ENCODE data around the gene RAP1GAP.

DNA sequence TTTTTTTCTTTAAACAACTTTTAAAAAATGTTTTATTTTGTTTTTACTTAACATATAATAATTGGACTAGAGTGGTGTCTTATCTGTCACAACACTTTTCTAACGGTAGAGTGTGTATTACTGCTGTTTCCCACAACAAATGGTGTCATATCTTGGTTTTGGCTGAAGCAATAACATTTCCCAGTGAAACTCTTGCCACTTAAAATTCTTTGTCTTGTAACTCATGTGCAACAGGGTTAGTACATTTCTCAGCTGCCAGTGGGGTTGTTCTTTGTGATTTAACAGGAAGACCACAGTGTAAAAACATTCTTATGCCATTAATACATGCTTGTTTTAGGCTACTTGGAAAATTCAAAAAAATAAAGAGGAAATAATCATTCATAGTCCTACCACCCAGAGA, 116.4 kb downstream of the RAP1GAP start:
- TF ChIP-seq, protein P1, sequence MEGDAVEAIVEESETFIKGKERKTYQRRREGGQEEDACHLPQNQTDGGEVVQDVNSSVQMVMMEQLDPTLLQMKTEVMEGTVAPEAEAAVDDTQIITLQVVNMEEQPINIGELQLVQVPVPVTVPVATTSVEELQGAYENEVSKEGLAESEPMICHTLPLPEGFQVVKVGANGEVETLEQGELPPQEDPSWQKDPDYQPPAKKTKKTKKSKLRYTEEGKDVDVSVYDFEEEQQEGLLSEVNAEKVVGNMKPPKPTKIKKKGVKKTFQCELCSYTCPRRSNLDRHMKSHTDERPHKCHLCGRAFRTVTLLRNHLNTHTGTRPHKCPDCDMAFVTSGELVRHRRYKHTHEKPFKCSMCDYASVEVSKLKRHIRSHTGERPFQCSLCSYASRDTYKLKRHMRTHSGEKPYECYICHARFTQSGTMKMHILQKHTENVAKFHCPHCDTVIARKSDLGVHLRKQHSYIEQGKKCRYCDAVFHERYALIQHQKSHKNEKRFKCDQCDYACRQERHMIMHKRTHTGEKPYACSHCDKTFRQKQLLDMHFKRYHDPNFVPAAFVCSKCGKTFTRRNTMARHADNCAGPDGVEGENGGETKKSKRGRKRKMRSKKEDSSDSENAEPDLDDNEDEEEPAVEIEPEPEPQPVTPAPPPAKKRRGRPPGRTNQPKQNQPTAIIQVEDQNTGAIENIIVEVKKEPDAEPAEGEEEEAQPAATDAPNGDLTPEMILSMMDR (IDR thresholded peaks at IDR 0.05 in 2 of 3, conservative IDR thresholded peaks at IDR 0.05 in 1 of 3; ENCODE audit: borderline replicate concordance in 1 of 3, insufficient read depth in 1 of 3, low read depth in 2 of 3, low read length in 2 of 3): no peak
- no peak for TF ChIP-seq EZH2phosphoT487 (IDR thresholded peaks at IDR 0.05; ENCODE audit: borderline replicate concordance)
- no peak for TF ChIP-seq RAD21 (IDR thresholded peaks at IDR 0.05; ENCODE audit: low read depth)
- no peak for TF ChIP-seq POLR2AphosphoS5 (IDR thresholded peaks at IDR 0.05; ENCODE audit: low read depth, low read length)
- TF ChIP-seq YY1 (IDR thresholded peaks at IDR 0.05; ENCODE audit: extremely low read depth, insufficient replicate concordance, low read depth, low read length): no peak
- TF ChIP-seq ELF1 (IDR thresholded peaks at IDR 0.05; ENCODE audit: borderline replicate concordance, low read depth): no peak
- TF ChIP-seq ZNF274 (IDR thresholded peaks at IDR 0.05; ENCODE audit: low read depth, low read length): no peak
- no peak for TF ChIP-seq EZH2 (IDR thresholded peaks at IDR 0.05)
- no peak for TF ChIP-seq JUND (IDR thresholded peaks at IDR 0.05)
- TF ChIP-seq, protein P2, sequence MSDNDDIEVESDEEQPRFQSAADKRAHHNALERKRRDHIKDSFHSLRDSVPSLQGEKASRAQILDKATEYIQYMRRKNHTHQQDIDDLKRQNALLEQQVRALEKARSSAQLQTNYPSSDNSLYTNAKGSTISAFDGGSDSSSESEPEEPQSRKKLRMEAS (IDR thresholded peaks at IDR 0.05): no peak
- TF ChIP-seq, protein P3, sequence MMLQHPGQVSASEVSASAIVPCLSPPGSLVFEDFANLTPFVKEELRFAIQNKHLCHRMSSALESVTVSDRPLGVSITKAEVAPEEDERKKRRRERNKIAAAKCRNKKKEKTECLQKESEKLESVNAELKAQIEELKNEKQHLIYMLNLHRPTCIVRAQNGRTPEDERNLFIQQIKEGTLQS (IDR thresholded peaks at IDR 0.05): no peak
- no peak for TF ChIP-seq SP1 (IDR thresholded peaks at IDR 0.05; ENCODE audit: low read depth)
- no peak for TF ChIP-seq FOSL1 (IDR thresholded peaks at IDR 0.05; ENCODE audit: low read depth)
- no peak for TF ChIP-seq TCF7L2 (IDR thresholded peaks at IDR 0.05; ENCODE audit: borderline replicate concordance, extremely low read depth, insufficient read depth, insufficient read length)

Measured in HCT116 (cell line).